ENCODE data around the gene HIVEP1.

DNA sequence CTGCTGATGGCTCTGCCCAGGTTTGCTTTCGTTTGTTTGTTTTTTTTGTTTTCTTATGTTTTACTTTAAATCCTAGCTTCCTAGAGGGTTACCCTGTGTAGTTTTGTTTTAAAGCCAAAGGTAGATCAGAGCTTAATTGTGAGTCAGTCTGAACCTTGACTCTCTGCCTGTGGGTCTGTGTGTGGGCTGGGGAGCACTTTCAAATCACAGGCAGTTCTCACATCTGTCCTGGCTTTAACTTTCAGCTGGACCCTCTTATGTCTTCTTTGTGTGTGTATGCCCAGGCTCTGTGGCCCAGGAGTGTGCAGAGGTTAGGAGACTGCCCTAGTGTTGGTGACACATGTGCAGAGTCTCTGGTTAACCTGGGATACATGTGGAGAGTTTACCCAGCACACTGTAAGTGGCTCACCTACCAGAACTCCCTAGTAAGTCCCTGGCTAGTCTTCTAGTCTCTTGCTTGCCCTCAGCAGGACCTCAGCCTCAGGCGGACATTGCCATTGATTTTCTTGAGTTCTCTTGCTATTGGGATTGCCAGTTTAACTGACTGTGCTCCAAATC lies 19.0 kb downstream of the HIVEP1 start:
- TF ChIP-seq, protein P1, sequence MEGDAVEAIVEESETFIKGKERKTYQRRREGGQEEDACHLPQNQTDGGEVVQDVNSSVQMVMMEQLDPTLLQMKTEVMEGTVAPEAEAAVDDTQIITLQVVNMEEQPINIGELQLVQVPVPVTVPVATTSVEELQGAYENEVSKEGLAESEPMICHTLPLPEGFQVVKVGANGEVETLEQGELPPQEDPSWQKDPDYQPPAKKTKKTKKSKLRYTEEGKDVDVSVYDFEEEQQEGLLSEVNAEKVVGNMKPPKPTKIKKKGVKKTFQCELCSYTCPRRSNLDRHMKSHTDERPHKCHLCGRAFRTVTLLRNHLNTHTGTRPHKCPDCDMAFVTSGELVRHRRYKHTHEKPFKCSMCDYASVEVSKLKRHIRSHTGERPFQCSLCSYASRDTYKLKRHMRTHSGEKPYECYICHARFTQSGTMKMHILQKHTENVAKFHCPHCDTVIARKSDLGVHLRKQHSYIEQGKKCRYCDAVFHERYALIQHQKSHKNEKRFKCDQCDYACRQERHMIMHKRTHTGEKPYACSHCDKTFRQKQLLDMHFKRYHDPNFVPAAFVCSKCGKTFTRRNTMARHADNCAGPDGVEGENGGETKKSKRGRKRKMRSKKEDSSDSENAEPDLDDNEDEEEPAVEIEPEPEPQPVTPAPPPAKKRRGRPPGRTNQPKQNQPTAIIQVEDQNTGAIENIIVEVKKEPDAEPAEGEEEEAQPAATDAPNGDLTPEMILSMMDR (IDR thresholded peaks at IDR 0.05; ENCODE audit: low read depth, low read length) = no peak
- no peak for TF ChIP-seq EZH2phosphoT487 (IDR thresholded peaks at IDR 0.05; ENCODE audit: low read depth)
